ENCODE measurements around the gene ANAPC4. TPM values are rescaled to one million over a fixed set of nuclear protein-coding genes. Genes with fewer than 3 reads are reported as not detected.
A peak's percentile ranks its signal among the peaks of the same experiment; 100 is the strongest.

ANAPC4 gene
- total RNA-seq, 1 donor from 2014 or later: 41.3 TPM

DNA sequence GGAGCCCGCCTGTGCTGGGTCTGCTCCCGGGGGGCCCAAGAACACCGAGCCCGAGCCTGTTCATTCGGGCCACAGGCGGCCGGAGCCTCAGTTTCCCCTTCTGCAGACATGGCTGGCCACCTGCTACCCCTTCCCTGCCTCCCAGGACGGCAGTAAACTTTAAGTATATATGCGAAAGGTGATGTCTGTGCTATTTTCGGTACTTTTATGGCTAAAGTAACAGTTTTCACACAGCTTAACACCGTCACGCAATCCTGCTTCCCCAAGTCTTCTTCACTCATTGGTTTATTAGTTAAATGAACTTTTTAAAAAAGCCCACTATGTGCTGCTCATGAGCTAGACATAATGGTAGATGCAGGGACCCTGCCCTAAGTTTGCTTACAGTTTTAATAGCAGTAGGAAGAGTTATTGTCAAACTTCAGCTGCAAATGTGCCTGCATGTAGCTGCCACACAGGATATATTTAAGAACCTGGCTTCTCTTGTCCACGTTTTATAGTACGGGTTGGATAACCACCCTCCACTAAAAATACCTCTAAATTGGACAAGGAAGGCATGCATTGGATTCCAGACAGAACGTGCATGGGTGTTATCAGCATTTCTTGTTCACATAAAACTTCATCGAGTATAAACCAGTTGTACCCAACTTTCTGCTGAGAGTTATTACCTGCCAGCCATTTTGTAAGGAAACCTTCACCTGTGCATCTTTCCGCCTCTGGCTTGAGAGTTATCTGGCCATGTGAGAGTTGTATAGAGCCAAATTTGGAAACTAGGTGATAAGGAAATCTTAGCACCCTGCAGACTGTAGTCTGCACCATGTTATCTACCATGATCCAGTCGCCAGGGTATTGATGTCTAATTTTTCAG lies 741 bp downstream of the ANAPC4 start:
- no peaks in the 10 kb centered on the region for H3K4me1 Mint-ChIP-seq (ENCODE audit: low read depth, unreplicated experiment)
- H3K27ac Mint-ChIP-seq (ENCODE audit: unreplicated experiment): peak overlapping the region; percentile 83
- no peak for DNase-seq
- H3K9me3 Mint-ChIP-seq (ENCODE audit: unreplicated experiment): no peaks in the 10 kb centered on the region
- no peaks in the 10 kb centered on the region for H3K27me3 Mint-ChIP-seq (ENCODE audit: unreplicated experiment)
- TF ChIP-seq, protein P1, sequence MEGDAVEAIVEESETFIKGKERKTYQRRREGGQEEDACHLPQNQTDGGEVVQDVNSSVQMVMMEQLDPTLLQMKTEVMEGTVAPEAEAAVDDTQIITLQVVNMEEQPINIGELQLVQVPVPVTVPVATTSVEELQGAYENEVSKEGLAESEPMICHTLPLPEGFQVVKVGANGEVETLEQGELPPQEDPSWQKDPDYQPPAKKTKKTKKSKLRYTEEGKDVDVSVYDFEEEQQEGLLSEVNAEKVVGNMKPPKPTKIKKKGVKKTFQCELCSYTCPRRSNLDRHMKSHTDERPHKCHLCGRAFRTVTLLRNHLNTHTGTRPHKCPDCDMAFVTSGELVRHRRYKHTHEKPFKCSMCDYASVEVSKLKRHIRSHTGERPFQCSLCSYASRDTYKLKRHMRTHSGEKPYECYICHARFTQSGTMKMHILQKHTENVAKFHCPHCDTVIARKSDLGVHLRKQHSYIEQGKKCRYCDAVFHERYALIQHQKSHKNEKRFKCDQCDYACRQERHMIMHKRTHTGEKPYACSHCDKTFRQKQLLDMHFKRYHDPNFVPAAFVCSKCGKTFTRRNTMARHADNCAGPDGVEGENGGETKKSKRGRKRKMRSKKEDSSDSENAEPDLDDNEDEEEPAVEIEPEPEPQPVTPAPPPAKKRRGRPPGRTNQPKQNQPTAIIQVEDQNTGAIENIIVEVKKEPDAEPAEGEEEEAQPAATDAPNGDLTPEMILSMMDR (IDR thresholded peaks at IDR 0.05; ENCODE audit: partially characterized antibody, unreplicated experiment): no peak
- no peak overlapping the region for H3K4me3 Mint-ChIP-seq (ENCODE audit: unreplicated experiment)
- H3K36me3 Mint-ChIP-seq (ENCODE audit: unreplicated experiment): no peaks in the 10 kb centered on the region

DNA sequence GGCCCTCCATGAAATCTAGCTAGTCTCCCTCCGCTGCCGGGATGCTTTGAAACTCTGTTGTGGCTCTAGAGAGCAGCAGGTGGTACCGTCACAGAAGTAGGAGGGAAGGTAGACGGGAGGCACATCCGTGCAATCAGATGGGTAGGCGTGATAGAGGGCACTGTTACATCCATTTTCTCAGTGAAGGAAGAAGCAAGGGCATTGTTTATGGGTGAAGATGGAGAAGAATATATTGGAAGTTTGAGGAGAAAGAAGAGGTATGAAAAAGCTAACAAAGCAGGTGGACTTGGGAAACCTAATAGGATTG lies 1.3 kb downstream of the ANAPC4 start:
- Mint-ChIP-seq H3K27ac (ENCODE audit: unreplicated experiment) (no peak overlapping the region), H3K27me3 (ENCODE audit: unreplicated experiment) (no peaks in the 10 kb centered on the region), H3K4me1 (ENCODE audit: low read depth, unreplicated experiment) (no peaks in the 10 kb centered on the region), H3K4me3 (ENCODE audit: unreplicated experiment) (no peak overlapping the region), H3K36me3 (ENCODE audit: unreplicated experiment) (no peaks in the 10 kb centered on the region), H3K9me3 (ENCODE audit: unreplicated experiment) (no peaks in the 10 kb centered on the region)
- TF ChIP-seq, protein P1 (IDR thresholded peaks at IDR 0.05; ENCODE audit: partially characterized antibody, unreplicated experiment): no peak
- no peak for DNase-seq

DNA sequence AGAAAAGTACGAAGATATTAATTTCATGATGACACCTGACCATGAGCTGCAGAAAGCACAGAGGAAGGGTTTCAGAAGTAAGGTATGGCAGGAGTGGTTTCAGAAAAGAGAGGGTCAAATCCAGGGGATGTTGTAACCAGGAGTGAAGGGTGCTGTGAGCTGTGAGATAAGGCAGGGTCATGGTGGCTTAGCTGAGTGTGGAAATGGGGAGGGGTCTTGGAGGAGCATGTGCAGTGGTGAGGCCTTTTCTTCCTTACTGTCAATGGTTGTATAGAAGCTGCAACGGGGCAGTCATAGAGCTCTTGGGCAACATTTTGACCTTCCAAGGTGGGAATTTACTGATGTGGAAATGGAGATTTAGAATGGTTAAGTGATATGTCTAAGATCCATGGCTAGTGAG lies 2.5 kb downstream of the ANAPC4 start:
- no peak overlapping the region for H3K4me3 Mint-ChIP-seq (ENCODE audit: unreplicated experiment)
- H3K9me3 Mint-ChIP-seq (ENCODE audit: unreplicated experiment): peaks cover 2% of the 10 kb centered on the region
- DNase-seq: no peak
- H3K27ac Mint-ChIP-seq (ENCODE audit: unreplicated experiment): no peak overlapping the region
- H3K4me1 Mint-ChIP-seq (ENCODE audit: low read depth, unreplicated experiment): no peaks in the 10 kb centered on the region
- H3K27me3 Mint-ChIP-seq (ENCODE audit: unreplicated experiment): no peaks in the 10 kb centered on the region
- H3K36me3 Mint-ChIP-seq (ENCODE audit: unreplicated experiment): no peaks in the 10 kb centered on the region
- TF ChIP-seq, protein P1 (IDR thresholded peaks at IDR 0.05; ENCODE audit: partially characterized antibody, unreplicated experiment): no peak

DNA sequence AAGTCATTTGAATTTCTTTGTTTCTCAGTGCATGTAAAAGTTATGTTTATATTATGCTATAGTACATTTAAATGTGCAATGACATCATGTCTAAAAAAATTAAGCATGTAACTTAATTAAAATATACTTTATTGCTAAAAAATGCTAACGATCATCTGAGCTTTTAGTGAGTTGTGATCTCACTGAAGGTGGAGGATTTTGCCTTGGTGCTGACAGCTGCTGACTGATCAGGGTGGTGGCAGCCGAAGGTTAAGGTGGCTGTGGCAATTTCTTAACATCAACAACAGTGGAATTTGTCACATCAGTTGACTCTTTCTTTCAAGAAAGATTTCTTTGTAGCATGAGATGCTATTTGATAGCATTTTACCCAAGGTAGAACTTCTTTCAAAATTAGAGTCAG lies 6.6 kb downstream of the ANAPC4 start:
- Mint-ChIP-seq H3K27ac (ENCODE audit: unreplicated experiment) (no peak overlapping the region), H3K27me3 (ENCODE audit: unreplicated experiment) (no peaks in the 10 kb centered on the region)
- TF ChIP-seq, protein P1 (IDR thresholded peaks at IDR 0.05; ENCODE audit: partially characterized antibody, unreplicated experiment): no peak

DNA sequence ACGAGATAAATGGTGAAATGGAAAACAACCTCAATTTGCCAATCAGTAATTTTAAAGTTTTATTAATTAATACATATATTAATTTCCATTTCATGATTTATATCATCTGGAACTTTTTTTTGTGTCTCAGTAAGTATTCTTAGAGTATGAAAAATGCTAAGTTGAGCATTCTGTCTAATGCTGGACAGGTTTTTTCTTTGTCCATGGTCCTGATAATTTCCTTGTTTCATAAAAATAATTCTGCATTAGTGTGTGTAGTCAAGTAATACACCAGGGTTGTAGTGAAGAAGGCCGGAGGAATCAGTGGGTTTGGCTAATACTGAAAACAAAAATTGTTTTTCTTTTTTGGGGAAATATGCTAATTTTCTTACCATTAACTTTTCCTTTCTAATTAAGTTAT lies 9.9 kb downstream of the ANAPC4 start:
- H3K27ac Mint-ChIP-seq (ENCODE audit: unreplicated experiment): no peak overlapping the region
- no peaks in the 10 kb centered on the region for H3K4me1 Mint-ChIP-seq (ENCODE audit: low read depth, unreplicated experiment)
- peaks cover 2% of the 10 kb centered on the region for H3K9me3 Mint-ChIP-seq (ENCODE audit: unreplicated experiment)
- no peak for DNase-seq
- H3K27me3 Mint-ChIP-seq (ENCODE audit: unreplicated experiment): no peaks in the 10 kb centered on the region
- no peaks in the 10 kb centered on the region for H3K36me3 Mint-ChIP-seq (ENCODE audit: unreplicated experiment)
- TF ChIP-seq, protein P1 (IDR thresholded peaks at IDR 0.05; ENCODE audit: partially characterized antibody, unreplicated experiment): no peak
- H3K4me3 Mint-ChIP-seq (ENCODE audit: unreplicated experiment): no peak overlapping the region

More for the DNA sequence above, 6.6 kb downstream of the ANAPC4 start:
- Mint-ChIP-seq H3K9me3 (ENCODE audit: unreplicated experiment) (peaks cover 2% of the 10 kb centered on the region), H3K36me3 (ENCODE audit: unreplicated experiment) (no peaks in the 10 kb centered on the region), H3K4me1 (ENCODE audit: low read depth, unreplicated experiment) (no peaks in the 10 kb centered on the region), H3K4me3 (ENCODE audit: unreplicated experiment) (no peak overlapping the region)
- no peak for DNase-seq
